GM23338 (cell line): ENCODE data around the gene PEX16. TPM values are rescaled to one million over a fixed set of nuclear protein-coding genes. Genes with fewer than 3 reads are reported as not detected.

ENCODE experiments used
- ATAC-seq: fragments of 200-7000 bp; cut with Tn5 transposase; 3 replicates; pipeline ENCODE4 v1.9.1; 2020
- DNase-seq: peaks from one replicate; pipeline ENCODE4 v3.0.0-alpha.2; 2015; ENCODE audit warnings: low spot score
- H2AFZ ChIP-seq: fragments of 200-600 bp; sonication (generic); 2 replicates; pipeline ENCODE4 v1.8.0; 2016; ENCODE audit warnings: antibody characterized with exemption, mild to moderate bottlenecking, moderate library complexity
- H3F3A ChIP-seq: fragments of 200-600 bp; sonication (generic); replicated peaks from 2 replicates; pipeline ENCODE4 v1.8.0; 2017; ENCODE audit warnings: antibody characterized with exemption, mixed run types, low read depth
- H3K27ac ChIP-seq: fragments of 200-600 bp; sonication (generic); 2 replicates; pipeline ENCODE4 v1.6.1; 2016; ENCODE audit warnings: low read depth
- H3K27me3 ChIP-seq: fragments of 200-600 bp; sonication (generic); 2 replicates; pipeline ENCODE4 v1.8.0; 2016; ENCODE audit warnings: mild to moderate bottlenecking, mixed run types, moderate library complexity; ENCODE audit not compliant: insufficient read depth
- H3K36me3 ChIP-seq: fragments of 200-600 bp; sonication (generic); 2 replicates; pipeline ENCODE4 v1.8.0; 2016; ENCODE audit warnings: mild to moderate bottlenecking; ENCODE audit not compliant: insufficient read depth
- H3K4me1 ChIP-seq: fragments of 200-600 bp; sonication (generic); 2 replicates; pipeline ENCODE4 v1.8.0; 2016; ENCODE audit warnings: mild to moderate bottlenecking, moderate library complexity; ENCODE audit not compliant: insufficient read depth
- H3K4me2 ChIP-seq: fragments of 200-600 bp; sonication (generic); 2 replicates; pipeline ENCODE4 v1.7.1; 2017; ENCODE audit warnings: mixed run types
- H3K4me3 ChIP-seq: fragments of 200-600 bp; sonication (generic); 2 replicates; pipeline ENCODE4 v1.6.1; 2016; ENCODE audit warnings: mixed run types
- H3K79me2 ChIP-seq: fragments of 200-600 bp; sonication (generic); replicated peaks from 2 replicates; pipeline ENCODE4 v1.8.0; 2017; ENCODE audit warnings: mild to moderate bottlenecking; ENCODE audit not compliant: insufficient read depth
- H3K9me2 ChIP-seq: fragments of 200-600 bp; sonication (generic); 2 replicates; pipeline ENCODE4 v1.8.0; 2017; ENCODE audit not compliant: insufficient read depth
- H4K20me1 ChIP-seq: fragments of 200-600 bp; sonication (generic); replicated peaks from 2 replicates; pipeline ENCODE4 v1.8.0; 2017; ENCODE audit warnings: mild to moderate bottlenecking; ENCODE audit not compliant: insufficient read depth
- H3K27ac Mint-ChIP-seq: 2 replicates; pipeline ENCODE4 v1.8.0; 2020; ENCODE audit warnings: inconsistent platforms, mild to moderate bottlenecking, moderate library complexity, mixed read lengths
- H3K27me3 Mint-ChIP-seq: 3 replicates; pipeline ENCODE4 v1.8.0; 2022; ENCODE audit warnings: low read depth, mild to moderate bottlenecking, moderate library complexity, mixed read lengths, inconsistent platforms; ENCODE audit not compliant: insufficient read depth, poor library complexity
- H3K36me3 Mint-ChIP-seq: 3 replicates; pipeline ENCODE4 v1.8.0; 2021; ENCODE audit warnings: low read depth, mild to moderate bottlenecking, inconsistent platforms, moderate library complexity, mixed read lengths
- H3K4me1 Mint-ChIP-seq: 3 replicates; pipeline ENCODE4 v1.8.0; 2020; ENCODE audit warnings: mild to moderate bottlenecking, inconsistent platforms, mixed read lengths
- H3K4me3 Mint-ChIP-seq: 3 replicates; pipeline ENCODE4 v1.8.0; 2021; ENCODE audit warnings: moderate library complexity, mild to moderate bottlenecking, inconsistent platforms, mixed read lengths
- H3K9me3 Mint-ChIP-seq: 3 replicates; pipeline ENCODE4 v1.8.0; 2020; ENCODE audit warnings: moderate library complexity, mild to moderate bottlenecking, inconsistent platforms, mixed read lengths
- ETS1 ChIP-seq: IDR thresholded peaks from 2 replicates; pipeline ENCODE4 v1.6.1; 2016; ENCODE audit warnings: antibody characterized with exemption
- EZH2phosphoT487 ChIP-seq: fragments of 200-600 bp; sonication (generic); IDR thresholded peaks from one replicate; pipeline ENCODE4 v1.8.1; 2018; ENCODE audit warnings: antibody characterized with exemption; ENCODE audit not compliant: unreplicated experiment
- NANOG ChIP-seq: IDR thresholded peaks from 2 replicates; pipeline ENCODE4 v1.6.1; 2016; ENCODE audit warnings: antibody characterized with exemption, borderline replicate concordance
- POLR2AphosphoS5 ChIP-seq: IDR thresholded peaks from 2 replicates; pipeline ENCODE4 v1.6.1; 2016; ENCODE audit warnings: antibody characterized with exemption, low read depth
- ZNF462 ChIP-seq: fragments of 250-450 bp; sonication (Bioruptor Pico); IDR thresholded peaks from 2 replicates; pipeline ENCODE4 v1.5.0; 2020; ENCODE audit warnings: mild to moderate bottlenecking, moderate library complexity
- polyA plus RNA-seq: library from polyadenylated mRNA; unstranded; fragments of >200 nt; fragmentation: Nextera tagmentation; extraction: Ambion mirVana; gene quantifications from 2 replicates; pipeline ENCODE4 v1.2.1, GENCODE V29; 2016
- total RNA-seq: library from RNA; depleted of rRNA; stranded (reverse); fragments of >200 nt; shearing (Covaris generic); gene quantifications from 2 replicates; pipeline ENCODE4 v1.2.3, GENCODE V29; 2014

Gene PEX16
- total and polyA plus RNA-seq, 2 experiments from 2014 or later = 23.3 to 34.1 TPM

GRCh38 chr11:45926536-45927331 is 9.1 kb upstream of the PEX16 start (continued):
- no peak for TF ChIP-seq ZNF462 (CRISPR knock-in tag)
- no peak for TF ChIP-seq EZH2phosphoT487
- TF ChIP-seq POLR2AphosphoS5 = no peak

DNA sequence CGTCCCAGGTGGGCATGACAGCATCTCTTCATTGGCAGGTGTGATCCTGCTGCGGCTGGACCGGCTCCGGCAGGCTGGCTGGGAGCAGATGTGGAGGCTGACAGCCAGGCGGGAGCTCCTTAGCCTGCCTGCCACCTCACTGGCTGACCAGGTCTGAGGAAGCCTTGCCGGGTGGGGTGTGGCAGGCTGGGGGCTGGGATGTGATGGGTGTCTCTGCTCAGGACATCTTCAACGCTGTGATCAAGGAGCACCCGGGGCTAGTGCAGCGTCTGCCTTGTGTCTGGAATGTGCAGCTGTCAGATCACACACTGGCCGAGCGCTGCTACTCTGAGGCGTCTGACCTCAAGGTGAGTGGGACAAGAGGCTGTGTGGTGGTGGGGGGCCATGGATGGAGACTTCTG is 8.3 kb upstream of the PEX16 start:
- Histone ChIP-seq H4K20me1 (peaks cover 6% of the 10 kb centered on the region; the same call in 1 of the 2 replicates), H3K27ac (no peak overlapping the region), H3K4me1 (peaks cover 15% of the 10 kb centered on the region), H3F3A (peaks cover 12% of the 10 kb centered on the region), H2AFZ (no peak overlapping the region), H3K27me3 (peaks cover 2% of the 10 kb centered on the region; the same call in 1 of the 2 replicates), H3K9me2 (no peaks in the 10 kb centered on the region), H3K4me2 (no peak overlapping the region), H3K4me3 (no peak overlapping the region), H3K79me2 (peaks cover 19% of the 10 kb centered on the region), H3K36me3 (no peaks in the 10 kb centered on the region)
- Mint-ChIP-seq H3K9me3 (no peaks in the 10 kb centered on the region; the same call in 2 of the 3 replicates), H3K27ac (no peak overlapping the region), H3K4me3 (no peak overlapping the region), H3K4me1 (peaks cover 20% of the 10 kb centered on the region), H3K27me3 (peaks cover 19% of the 10 kb centered on the region), H3K36me3 (peaks cover 45% of the 10 kb centered on the region)
- no peak for TF ChIP-seq ETS1
- TF ChIP-seq POLR2AphosphoS5 = no peak
- TF ChIP-seq NANOG = no peak
- no peak for DNase-seq
- no peak for ATAC-seq
